Uterus (tissue), 2 donors: ENCODE measurements around the gene GUCY2F.

Experiments used
- CTCF ChIP-seq, 4 experiments: fragments of 200-600 bp in 2 of 4; fragments of 450-650 bp in 2 of 4; sonication (generic) in 2 of 4; IDR thresholded peaks; one replicate each; pipeline ENCODE4 v1.5.1; 2016 to 2019; ENCODE audit warnings: antibody characterized with exemption in 4 of 4, mild to moderate bottlenecking in 2 of 4, moderate library complexity in 1 of 4
- POLR2A ChIP-seq, 2 donors: fragments of 450-650 bp; IDR thresholded peaks; one replicate each; pipeline ENCODE4 v1.6.1; 2016; ENCODE audit warnings: antibody characterized with exemption in 2 of 2, mild to moderate bottlenecking in 1 of 2, moderate library complexity in 1 of 2

- TF ChIP-seq POLR2A (IDR thresholded peaks at IDR 0.05) (no peak), CTCF (IDR thresholded peaks at IDR 0.05) (no peak)
Measured at GRCh38 chrX:109356684-109357083, 125.2 kb downstream of the GUCY2F start.
